CMK (cell line): Measurements from ENCODE around the gene C10orf143.

Experiments used
- DNase-seq: peaks from one replicate; pipeline ENCODE4 v3.0.0-alpha.2; 2010; ENCODE audit warnings: low read depth

The C10orf143 gene

DNA sequence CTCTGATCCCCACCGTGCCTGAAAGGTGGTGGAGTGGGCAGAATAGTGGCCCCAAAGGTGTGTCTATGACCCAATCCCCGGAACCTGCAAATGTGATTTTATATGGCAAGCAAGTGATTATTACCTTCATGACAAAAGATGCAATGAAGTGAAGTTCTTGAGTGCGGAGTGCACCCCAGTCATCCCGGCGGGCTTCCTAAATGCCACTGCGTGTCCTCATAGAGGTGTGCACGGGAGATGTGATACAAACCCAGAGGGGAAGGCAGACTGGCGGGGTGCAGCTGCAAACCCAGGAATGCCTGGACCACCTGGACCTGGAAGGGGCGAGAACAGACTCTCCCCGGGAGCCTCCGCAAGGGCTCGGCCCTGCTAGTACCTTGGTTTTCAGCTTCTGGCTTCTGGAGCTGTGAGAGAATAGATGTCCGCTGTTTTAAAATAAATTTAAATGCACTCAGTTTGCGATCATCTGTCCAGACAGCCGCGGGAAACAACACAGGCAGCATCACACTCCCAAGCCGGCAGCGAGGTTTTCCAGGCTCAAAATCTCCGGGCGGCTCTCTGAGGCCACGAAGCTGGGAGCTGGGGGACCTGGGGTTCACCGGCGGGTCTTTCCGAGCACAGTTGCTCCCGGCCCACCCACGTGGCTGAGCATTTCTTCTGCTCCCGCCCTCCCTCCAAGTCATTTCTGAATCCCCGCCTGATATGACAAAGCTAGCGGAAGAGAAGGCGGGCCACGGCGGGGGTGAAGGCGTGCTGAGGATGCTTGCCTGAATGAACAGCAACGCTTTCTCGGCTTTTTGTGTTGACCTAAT, 96.2 kb downstream of the C10orf143 start:
- DNase-seq, result no peak
